Measurements from ENCODE around the gene COL16A1. TPM values are rescaled to one million over a fixed set of nuclear protein-coding genes. Genes with fewer than 3 reads are reported as not detected.

Gene COL16A1
- total RNA-seq, 1 experiment from 2014 or later: 0.50 TPM

DNA sequence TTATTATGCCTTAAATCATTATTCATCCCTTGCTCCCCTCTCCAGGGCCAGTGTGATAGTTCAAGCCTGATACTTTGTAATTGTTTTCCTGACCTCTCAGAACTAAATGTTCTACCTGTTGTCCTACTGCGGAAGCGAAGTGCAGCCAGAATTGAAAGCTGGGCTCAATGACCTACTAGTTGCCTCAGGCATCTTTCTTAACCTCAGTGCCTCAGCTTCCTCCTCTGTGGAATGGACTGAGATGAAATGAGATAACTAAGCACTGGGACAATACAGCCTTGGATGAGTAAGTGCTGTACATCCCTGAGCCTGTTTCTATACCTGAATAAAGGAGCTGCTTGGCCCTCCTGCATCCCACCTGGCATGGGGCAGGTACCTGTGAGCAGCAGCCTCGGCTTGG lies 26.4 kb downstream of the COL16A1 start:
- POLR2A ChIA-PET: no interaction called here
- TF ChIP-seq, protein P1, sequence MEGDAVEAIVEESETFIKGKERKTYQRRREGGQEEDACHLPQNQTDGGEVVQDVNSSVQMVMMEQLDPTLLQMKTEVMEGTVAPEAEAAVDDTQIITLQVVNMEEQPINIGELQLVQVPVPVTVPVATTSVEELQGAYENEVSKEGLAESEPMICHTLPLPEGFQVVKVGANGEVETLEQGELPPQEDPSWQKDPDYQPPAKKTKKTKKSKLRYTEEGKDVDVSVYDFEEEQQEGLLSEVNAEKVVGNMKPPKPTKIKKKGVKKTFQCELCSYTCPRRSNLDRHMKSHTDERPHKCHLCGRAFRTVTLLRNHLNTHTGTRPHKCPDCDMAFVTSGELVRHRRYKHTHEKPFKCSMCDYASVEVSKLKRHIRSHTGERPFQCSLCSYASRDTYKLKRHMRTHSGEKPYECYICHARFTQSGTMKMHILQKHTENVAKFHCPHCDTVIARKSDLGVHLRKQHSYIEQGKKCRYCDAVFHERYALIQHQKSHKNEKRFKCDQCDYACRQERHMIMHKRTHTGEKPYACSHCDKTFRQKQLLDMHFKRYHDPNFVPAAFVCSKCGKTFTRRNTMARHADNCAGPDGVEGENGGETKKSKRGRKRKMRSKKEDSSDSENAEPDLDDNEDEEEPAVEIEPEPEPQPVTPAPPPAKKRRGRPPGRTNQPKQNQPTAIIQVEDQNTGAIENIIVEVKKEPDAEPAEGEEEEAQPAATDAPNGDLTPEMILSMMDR (IDR thresholded peaks at IDR 0.05; ENCODE audit: insufficient read depth in 1 of 2, low read depth in 1 of 2, low read length in 1 of 2, severe bottlenecking in 1 of 2, unreplicated experiment in 1 of 2): no peak
- no peak overlapping the region for H3K4me3 Mint-ChIP-seq (ENCODE audit: unreplicated experiment)
- no peak overlapping the region for H3K27ac Mint-ChIP-seq (ENCODE audit: unreplicated experiment)
- peaks cover 7% of the 10 kb centered on the region for H3K4me1 Mint-ChIP-seq (ENCODE audit: low read depth, unreplicated experiment)
- Histone ChIP-seq H3K4me3 (ENCODE audit: low read depth, low read length) (no peak overlapping the region), H3K4me1 (no peaks in the 10 kb centered on the region), H3K36me3 (ENCODE audit: control insufficient read depth, insufficient read depth, low read length) (no peaks in the 10 kb centered on the region), H3K9me3 (no peaks in the 10 kb centered on the region), H3K27me3 (replicated peaks; ENCODE audit: control insufficient read depth, insufficient read depth, low read length) (no peaks in the 10 kb centered on the region)
- no peak for DNase-seq
- intact Hi-C loops (cut with micrococcal nuclease; ENCODE audit: unreplicated experiment): no loop called here
- no peaks in the 10 kb centered on the region for H3K27me3 Mint-ChIP-seq (ENCODE audit: insufficient read depth, unreplicated experiment)
- CTCF ChIA-PET: interaction anchor here (0.6 kb wide), 1 partner anchor 112 kb away, joined by 3 read pairs; no protein-coding TSS in a partner anchor
- H3K36me3 Mint-ChIP-seq (ENCODE audit: insufficient read depth, unreplicated experiment): no peaks in the 10 kb centered on the region
- no peaks in the 10 kb centered on the region for H3K9me3 Mint-ChIP-seq (ENCODE audit: unreplicated experiment)
- no TSS peak for BruUV-seq (replicated peaks)

DNA sequence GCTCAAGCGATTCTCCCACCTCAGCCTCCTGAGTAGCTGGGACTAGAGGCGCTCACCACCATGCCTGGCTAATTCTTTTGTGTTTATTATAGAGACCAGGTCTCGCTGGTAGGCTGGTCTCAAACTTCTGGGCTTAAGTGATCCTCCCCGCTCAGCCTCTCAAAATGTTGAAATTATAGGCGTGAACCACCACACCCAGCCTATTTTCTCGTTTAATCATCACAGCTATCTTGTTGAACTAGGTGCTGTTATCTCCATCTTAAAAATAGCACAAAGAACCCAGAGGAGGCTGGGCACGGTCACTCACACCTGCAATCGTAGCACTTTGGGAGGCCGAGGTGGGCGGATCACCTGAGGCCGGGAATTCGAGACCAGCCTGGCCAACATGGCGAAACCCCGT lies 28.1 kb downstream of the COL16A1 start:
- ChIA-PET CTCF (interaction anchor here (0.6 to 0.7 kb wide), 2 partner anchors 432 to 506 kb away, joined by 4 to 8 read pairs; partner anchors contain the start of gene KPNA6), POLR2A (no interaction called here)
- H3K4me1 ChIP-seq: no peaks in the 10 kb centered on the region
- H3K36me3 Mint-ChIP-seq (ENCODE audit: insufficient read depth, unreplicated experiment): no peaks in the 10 kb centered on the region
- no peak overlapping the region for H3K4me3 ChIP-seq (ENCODE audit: low read depth, low read length)
- no peak overlapping the region for H3K4me3 Mint-ChIP-seq (ENCODE audit: unreplicated experiment)
- H3K9me3 Mint-ChIP-seq (ENCODE audit: unreplicated experiment): no peaks in the 10 kb centered on the region
- DNase-seq: no peak
- H3K9me3 ChIP-seq: no peaks in the 10 kb centered on the region
- peaks cover 7% of the 10 kb centered on the region for H3K4me1 Mint-ChIP-seq (ENCODE audit: low read depth, unreplicated experiment)
- TF ChIP-seq, protein P1 (IDR thresholded peaks at IDR 0.05; ENCODE audit: insufficient read depth in 1 of 2, low read depth in 1 of 2, low read length in 1 of 2, severe bottlenecking in 1 of 2, unreplicated experiment in 1 of 2): no peak
- no peaks in the 10 kb centered on the region for H3K36me3 ChIP-seq (ENCODE audit: control insufficient read depth, insufficient read depth, low read length)
- intact Hi-C loops (cut with micrococcal nuclease; ENCODE audit: unreplicated experiment): no loop called here
- H3K27me3 ChIP-seq (replicated peaks; ENCODE audit: control insufficient read depth, insufficient read depth, low read length): no peaks in the 10 kb centered on the region
- H3K27me3 Mint-ChIP-seq (ENCODE audit: insufficient read depth, unreplicated experiment): no peaks in the 10 kb centered on the region
- no TSS peak for BruUV-seq (replicated peaks)
- H3K27ac Mint-ChIP-seq (ENCODE audit: unreplicated experiment): no peak overlapping the region

DNA sequence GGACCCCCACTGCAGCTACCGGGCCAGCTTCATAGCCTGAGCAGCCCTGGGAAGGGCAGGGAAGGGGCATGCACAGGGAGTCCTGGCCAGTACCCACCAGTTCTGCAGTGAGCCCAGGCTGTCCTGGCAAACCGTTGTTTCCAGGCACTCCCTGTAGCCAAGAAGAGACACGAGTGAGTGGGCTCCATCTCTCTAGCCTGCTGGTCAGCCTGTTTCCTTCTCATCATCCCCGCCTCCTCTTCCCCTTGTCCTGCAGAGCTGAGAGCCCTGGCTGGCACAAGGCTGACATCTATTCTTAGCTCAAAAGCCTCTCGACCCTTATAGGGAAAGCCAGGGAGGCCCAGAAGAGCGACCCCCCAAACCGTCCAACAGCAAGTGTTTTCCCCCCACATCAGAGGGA lies 28.7 kb downstream of the COL16A1 start:
- Mint-ChIP-seq H3K27me3 (ENCODE audit: insufficient read depth, unreplicated experiment) (no peaks in the 10 kb centered on the region), H3K9me3 (ENCODE audit: unreplicated experiment) (no peaks in the 10 kb centered on the region), H3K4me3 (ENCODE audit: unreplicated experiment) (no peak overlapping the region), H3K27ac (ENCODE audit: unreplicated experiment) (no peak overlapping the region), H3K36me3 (ENCODE audit: insufficient read depth, unreplicated experiment) (no peaks in the 10 kb centered on the region), H3K4me1 (ENCODE audit: low read depth, unreplicated experiment) (peaks cover 7% of the 10 kb centered on the region)
- Histone ChIP-seq H3K4me1 (no peaks in the 10 kb centered on the region), H3K36me3 (ENCODE audit: control insufficient read depth, insufficient read depth, low read length) (no peaks in the 10 kb centered on the region), H3K27me3 (replicated peaks; ENCODE audit: control insufficient read depth, insufficient read depth, low read length) (no peaks in the 10 kb centered on the region), H3K4me3 (ENCODE audit: low read depth, low read length) (no peak overlapping the region), H3K9me3 (no peaks in the 10 kb centered on the region)
- intact Hi-C loops (cut with micrococcal nuclease; ENCODE audit: unreplicated experiment): no loop called here
- no peak for DNase-seq
- TF ChIP-seq, protein P1 (IDR thresholded peaks at IDR 0.05; ENCODE audit: insufficient read depth in 1 of 2, low read depth in 1 of 2, low read length in 1 of 2, severe bottlenecking in 1 of 2, unreplicated experiment in 1 of 2): no peak
- ChIA-PET POLR2A (no interaction called here), CTCF (no interaction called here)
- BruUV-seq (replicated peaks): no TSS peak

Measured in Caco-2 (cell line).